Fibroblast of lung (primary cell): ENCODE measurements around the gene CBX1.

Source experiments
- CTCF ChIP-seq, 2 donors: IDR thresholded peaks in 1 of 2; conservative IDR thresholded peaks in 1 of 2; 1 replicate in 1 of 2; 2 replicates in 1 of 2; pipeline ENCODE4 v1.5.1; 2011 to 2012; ENCODE audit warnings: low read length in 2 of 2, control low read depth in 1 of 2, inconsistent platforms in 1 of 2, low read depth in 1 of 2, mild to moderate bottlenecking in 1 of 2
- EZH2 ChIP-seq: IDR thresholded peaks from 2 replicates; pipeline ENCODE4 v1.5.1; 2012; ENCODE audit warnings: low read length, control low read depth, mild to moderate bottlenecking; ENCODE audit errors: missing control alignments

- TF ChIP-seq CTCF (conservative IDR thresholded peaks at IDR 0.05 in 1 of 2, IDR thresholded peaks at IDR 0.05 in 1 of 2; ENCODE audit: low read depth in 1 of 2, low read length in 2 of 2) (no peak), EZH2 (no peak)
These were observed 63.4 kb downstream of the CBX1 start for GRCh38 chr17:48037838-48038323.
